ENCODE results near the gene GPC3. TPM values are rescaled to one million over a fixed set of nuclear protein-coding genes. Genes with fewer than 3 reads are reported as not detected.
"Not testable (repeated sequence)": the region's sequence is repeated elsewhere in the genome, so short reads cannot be mapped to it uniquely, and the experiment has no call there.

Gene GPC3
- total RNA-seq, 6 experiments from 2014 or later = not detected

DNA sequence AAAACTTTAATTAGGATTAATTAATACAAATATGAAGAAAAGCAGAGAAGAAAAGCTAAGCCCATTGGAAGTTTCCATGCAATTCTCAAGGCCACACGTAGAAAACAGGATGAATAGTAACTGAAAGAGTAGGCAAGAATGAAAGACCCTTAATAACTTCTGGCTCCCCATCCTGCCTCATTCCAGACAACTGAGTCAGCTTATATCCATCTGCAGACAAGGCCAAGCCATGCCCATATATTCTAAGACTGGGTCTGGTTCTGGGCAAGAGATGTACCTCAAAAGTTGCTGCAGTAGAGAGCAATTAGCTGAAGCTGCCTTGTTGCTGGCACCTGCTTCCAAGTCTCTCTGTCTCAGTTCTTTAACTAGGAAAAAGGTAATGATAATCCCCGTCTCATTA is 244.1 kb downstream of the GPC3 start:
- TF ChIP-seq, protein P1, sequence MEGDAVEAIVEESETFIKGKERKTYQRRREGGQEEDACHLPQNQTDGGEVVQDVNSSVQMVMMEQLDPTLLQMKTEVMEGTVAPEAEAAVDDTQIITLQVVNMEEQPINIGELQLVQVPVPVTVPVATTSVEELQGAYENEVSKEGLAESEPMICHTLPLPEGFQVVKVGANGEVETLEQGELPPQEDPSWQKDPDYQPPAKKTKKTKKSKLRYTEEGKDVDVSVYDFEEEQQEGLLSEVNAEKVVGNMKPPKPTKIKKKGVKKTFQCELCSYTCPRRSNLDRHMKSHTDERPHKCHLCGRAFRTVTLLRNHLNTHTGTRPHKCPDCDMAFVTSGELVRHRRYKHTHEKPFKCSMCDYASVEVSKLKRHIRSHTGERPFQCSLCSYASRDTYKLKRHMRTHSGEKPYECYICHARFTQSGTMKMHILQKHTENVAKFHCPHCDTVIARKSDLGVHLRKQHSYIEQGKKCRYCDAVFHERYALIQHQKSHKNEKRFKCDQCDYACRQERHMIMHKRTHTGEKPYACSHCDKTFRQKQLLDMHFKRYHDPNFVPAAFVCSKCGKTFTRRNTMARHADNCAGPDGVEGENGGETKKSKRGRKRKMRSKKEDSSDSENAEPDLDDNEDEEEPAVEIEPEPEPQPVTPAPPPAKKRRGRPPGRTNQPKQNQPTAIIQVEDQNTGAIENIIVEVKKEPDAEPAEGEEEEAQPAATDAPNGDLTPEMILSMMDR (IDR thresholded peaks at IDR 0.05) = no peak
- Mint-ChIP-seq H3K27me3 (ENCODE audit: insufficient read depth) (no peaks in the 10 kb centered on the region), H3K4me1 (ENCODE audit: low read depth) (no peaks in the 10 kb centered on the region), H3K9me3 (no peaks in the 10 kb centered on the region), H3K36me3 (ENCODE audit: low read depth) (no peaks in the 10 kb centered on the region), H3K4me3 (no peak overlapping the region), H3K27ac (no peak overlapping the region)
- DNase-seq = no peak

DNA sequence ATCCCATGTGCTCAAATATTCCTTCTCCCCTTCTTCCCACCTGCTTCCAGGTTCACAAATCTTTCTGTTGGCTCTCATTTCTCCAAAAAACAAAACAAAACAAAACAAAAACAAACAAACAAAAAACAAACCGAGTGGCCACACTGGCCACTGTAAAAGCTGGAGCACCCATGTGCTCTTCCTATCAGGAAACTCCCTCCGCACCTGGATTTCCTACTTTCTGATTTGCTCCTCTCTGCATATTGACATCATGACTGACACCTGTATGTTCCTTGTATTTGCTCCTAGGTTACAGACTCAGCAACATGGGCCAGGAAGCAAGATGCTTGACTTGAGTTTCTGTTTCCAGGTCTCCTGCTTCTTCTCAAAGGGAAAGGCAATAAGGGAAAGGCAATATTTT is 258.8 kb downstream of the GPC3 start:
- H3K27ac Mint-ChIP-seq = peak overlapping the region; percentile 52; the same call in 1 of the 2 replicates
- H3K4me3 Mint-ChIP-seq = no peak overlapping the region
- peaks cover under 1% of the 10 kb centered on the region; the same call in 1 of the 2 replicates for H3K36me3 Mint-ChIP-seq (ENCODE audit: low read depth)
- peaks cover 5% of the 10 kb centered on the region for H3K9me3 Mint-ChIP-seq
- TF ChIP-seq, protein P1 (IDR thresholded peaks at IDR 0.05) = no peak
- no peaks in the 10 kb centered on the region; the same call in 1 of the 2 replicates for H3K27me3 Mint-ChIP-seq (ENCODE audit: insufficient read depth)
- DNase-seq = no peak
- H3K4me1 Mint-ChIP-seq (ENCODE audit: low read depth) = peaks cover 13% of the 10 kb centered on the region

DNA sequence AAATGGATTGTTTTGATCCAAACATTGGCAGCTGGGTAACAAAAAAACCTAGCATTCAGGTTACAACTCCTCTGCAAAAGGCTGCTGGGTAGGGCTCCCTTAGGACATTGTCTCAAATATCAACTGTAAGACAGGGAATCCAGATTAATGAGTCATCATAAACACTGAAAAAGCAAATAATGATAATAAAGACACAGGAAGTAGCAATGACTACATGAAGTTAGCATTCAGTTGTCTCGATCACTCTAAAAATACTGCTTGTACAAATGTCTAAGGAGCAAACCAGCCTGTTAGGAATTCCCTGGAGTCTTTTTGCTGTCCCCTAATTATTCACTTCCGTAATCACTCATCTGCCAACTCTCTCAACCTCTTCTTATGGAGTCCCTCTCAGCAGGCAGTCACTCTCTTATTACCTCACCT is 259.2 kb downstream of the GPC3 start:
- Mint-ChIP-seq H3K4me1 (ENCODE audit: low read depth) (peaks cover 13% of the 10 kb centered on the region), H3K27ac (peak overlapping the region; percentile 52; the same call in 1 of the 2 replicates), H3K4me3 (no peak overlapping the region), H3K27me3 (ENCODE audit: insufficient read depth) (no peaks in the 10 kb centered on the region; the same call in 1 of the 2 replicates), H3K36me3 (ENCODE audit: low read depth) (no peaks in the 10 kb centered on the region), H3K9me3 (peaks cover 3% of the 10 kb centered on the region; the same call in 1 of the 2 replicates)
- TF ChIP-seq, protein P1 (IDR thresholded peaks at IDR 0.05) = no peak
- peak; percentile 25 for DNase-seq

DNA sequence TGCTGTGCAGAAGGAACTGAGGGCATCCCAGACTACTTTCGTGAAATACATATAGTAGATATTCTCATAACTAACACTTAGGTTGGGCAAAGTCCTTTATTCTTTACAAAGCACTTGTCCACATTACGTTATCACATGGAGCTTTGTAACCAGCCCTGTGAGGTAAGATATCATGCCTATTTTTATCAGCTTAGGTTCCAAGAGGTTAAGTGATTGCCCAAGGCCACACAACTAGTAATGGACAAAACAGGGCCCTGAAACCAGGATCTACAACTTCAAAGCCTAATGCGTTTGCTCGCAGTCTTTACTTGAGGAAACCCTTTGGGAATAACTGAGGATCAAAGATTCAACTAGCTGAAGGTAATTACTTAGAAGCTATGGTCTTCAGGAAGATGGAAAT is 261.5 kb downstream of the GPC3 start:
- peaks cover 7% of the 10 kb centered on the region for H3K9me3 Mint-ChIP-seq
- H3K27ac Mint-ChIP-seq = no peak overlapping the region
- no peak for DNase-seq
- H3K36me3 Mint-ChIP-seq (ENCODE audit: low read depth) = no peaks in the 10 kb centered on the region
- no peaks in the 10 kb centered on the region for H3K27me3 Mint-ChIP-seq (ENCODE audit: insufficient read depth)
- H3K4me3 Mint-ChIP-seq = no peak overlapping the region
- H3K4me1 Mint-ChIP-seq (ENCODE audit: low read depth) = peaks cover 13% of the 10 kb centered on the region
- TF ChIP-seq, protein P1 (IDR thresholded peaks at IDR 0.05) = no peak

DNA sequence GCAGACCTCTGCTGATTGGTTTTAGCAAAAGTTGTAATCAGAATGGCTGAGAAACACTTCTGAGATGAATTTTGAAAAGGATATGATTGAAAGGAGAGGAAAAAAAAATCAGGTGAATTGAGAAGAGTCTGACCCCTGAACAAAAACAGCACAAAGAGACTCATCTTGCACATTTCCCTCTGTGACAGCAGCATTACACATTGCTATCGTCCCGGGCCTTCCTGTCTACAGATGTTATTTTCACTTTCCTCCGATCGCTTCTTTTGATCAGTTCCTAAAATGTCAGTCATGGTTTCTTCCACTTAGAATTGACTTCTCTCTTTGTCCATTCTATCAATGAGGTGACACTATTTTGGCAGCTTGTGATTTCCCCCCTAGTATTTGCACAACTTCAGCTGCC is 262.6 kb downstream of the GPC3 start:
- Mint-ChIP-seq H3K27me3 (ENCODE audit: insufficient read depth) (no peaks in the 10 kb centered on the region), H3K36me3 (ENCODE audit: low read depth) (no peaks in the 10 kb centered on the region), H3K4me1 (ENCODE audit: low read depth) (peaks cover 13% of the 10 kb centered on the region), H3K4me3 (no peak overlapping the region), H3K27ac (no peak overlapping the region), H3K9me3 (peaks cover 7% of the 10 kb centered on the region)
- DNase-seq = no peak
- TF ChIP-seq, protein P1 (IDR thresholded peaks at IDR 0.05) = no peak

DNA sequence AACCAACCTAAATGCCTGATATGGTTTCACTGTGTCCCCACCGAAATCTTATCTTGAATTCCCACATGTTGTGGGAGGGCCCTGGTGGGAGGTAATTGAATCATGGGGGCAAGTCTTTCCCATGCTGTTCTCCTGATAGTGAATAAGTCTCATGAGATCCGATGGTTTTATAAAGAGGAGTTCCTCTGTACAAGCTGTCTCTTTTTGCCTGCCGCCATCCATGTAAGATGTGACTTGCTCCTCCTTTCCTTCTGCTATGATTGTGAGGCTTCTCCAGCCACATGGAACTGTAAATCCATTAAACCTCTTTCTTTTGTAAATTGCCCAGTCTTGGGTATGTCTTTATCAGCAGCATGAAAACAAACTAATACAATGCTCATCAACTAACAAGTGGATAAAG is 265.1 kb downstream of the GPC3 start:
- H3K9me3 Mint-ChIP-seq; H3K36me3 Mint-ChIP-seq (ENCODE audit: low read depth); H3K4me3 Mint-ChIP-seq; DNase-seq; H3K27me3 Mint-ChIP-seq (ENCODE audit: insufficient read depth); H3K27ac Mint-ChIP-seq; H3K4me1 Mint-ChIP-seq (ENCODE audit: low read depth): not testable (repeated sequence)
